G401.6 (cell line): ENCODE results near the gene ANKRD18B.
"Not testable (repeated sequence)": the region's sequence is repeated elsewhere in the genome, so short reads cannot be mapped to it uniquely, and the experiment has no call there.

Experiments
- FAIRE-seq: peaks from 2 replicates; lab custom pipeline; 2012; peaks lifted over from hg19 to GRCh38; lab: Jason Lieb, UNC

The ANKRD18B gene

DNA sequence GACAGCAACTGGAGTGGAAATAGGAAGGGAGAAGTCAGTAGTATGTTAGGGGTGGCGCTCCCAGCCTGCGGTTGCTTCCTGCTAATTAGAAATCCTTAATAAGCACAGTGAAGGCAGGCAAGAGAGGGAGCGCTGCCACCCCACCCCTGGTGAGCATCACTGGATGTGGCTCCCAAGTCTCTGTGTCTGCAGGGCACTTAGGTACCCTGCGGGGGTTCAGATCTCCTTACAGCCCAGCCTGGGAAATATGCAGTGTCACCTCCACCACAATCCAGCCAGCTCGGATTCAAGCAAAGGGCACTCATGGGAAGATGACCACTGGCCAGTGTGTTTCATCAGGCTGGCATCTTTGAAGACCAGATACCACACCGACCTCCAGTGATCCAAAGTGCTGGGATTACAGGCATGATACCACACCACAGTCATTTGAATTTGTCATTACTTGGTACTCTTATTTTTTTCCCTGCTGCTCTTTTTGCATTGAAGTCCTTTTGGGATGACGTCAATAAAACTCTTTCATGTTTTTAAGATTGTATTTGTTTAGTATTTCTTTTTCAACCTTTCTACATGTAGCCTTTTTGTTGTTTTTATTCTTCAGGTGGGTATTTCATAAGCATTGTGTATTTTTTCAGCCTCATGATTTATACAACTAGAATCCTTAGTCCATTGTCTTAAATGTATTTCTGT lies 90.1 kb downstream of the ANKRD18B start:
- FAIRE-seq = no peak

DNA sequence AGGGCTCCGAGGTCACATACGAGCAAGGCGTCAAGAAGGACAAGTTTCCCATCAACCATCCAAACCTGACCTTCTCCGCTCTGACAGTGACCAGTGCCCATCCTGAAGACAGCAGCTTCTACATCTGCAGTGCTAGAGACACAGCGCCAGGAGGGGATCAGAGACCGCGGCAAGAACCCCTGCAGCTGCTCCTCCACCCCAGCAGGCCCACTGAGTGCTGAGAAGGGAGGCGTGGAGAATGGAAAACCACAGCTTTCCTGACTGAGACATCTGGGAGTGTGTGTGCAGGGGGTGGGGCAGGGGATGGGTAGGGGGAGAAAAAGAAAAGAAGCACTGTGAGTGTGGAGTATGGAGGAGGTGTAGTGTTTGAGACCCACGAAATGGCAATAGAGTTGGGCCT lies 94.3 kb downstream of the ANKRD18B start:
- FAIRE-seq = not testable (repeated sequence)

DNA sequence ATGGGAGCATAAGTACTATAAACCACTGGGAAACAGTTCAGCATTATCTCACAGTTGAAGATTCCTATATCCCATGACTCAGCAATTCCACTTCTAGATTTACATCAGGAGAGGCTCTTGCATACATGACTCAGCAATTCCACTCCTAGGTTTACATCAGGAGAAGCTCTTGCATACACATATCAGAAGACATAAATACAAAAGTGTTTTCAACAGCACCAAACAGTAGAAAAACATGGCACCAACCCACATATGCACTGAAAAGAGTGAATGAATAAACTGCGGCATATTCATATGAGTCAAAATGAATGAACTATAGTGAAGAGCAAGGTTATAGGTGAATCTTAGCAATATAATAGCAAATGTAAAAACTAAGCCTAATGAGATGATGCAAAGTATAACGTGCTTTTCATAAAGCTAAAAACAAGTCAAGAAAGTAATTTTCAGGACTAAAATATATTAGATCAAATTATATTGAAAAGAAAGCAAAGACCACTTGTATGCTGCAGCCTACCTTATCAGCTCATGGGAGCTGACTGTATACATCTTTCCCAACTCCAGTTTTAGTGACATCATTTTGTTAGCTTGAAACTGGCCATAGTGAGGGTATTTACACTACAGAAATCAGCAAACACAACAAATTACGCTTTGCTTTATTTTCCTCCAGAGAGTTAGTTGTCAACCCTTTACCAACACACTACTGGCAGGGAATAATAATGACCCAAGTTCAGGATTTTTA lies 95.8 kb downstream of the ANKRD18B start:
- FAIRE-seq = no peak

DNA sequence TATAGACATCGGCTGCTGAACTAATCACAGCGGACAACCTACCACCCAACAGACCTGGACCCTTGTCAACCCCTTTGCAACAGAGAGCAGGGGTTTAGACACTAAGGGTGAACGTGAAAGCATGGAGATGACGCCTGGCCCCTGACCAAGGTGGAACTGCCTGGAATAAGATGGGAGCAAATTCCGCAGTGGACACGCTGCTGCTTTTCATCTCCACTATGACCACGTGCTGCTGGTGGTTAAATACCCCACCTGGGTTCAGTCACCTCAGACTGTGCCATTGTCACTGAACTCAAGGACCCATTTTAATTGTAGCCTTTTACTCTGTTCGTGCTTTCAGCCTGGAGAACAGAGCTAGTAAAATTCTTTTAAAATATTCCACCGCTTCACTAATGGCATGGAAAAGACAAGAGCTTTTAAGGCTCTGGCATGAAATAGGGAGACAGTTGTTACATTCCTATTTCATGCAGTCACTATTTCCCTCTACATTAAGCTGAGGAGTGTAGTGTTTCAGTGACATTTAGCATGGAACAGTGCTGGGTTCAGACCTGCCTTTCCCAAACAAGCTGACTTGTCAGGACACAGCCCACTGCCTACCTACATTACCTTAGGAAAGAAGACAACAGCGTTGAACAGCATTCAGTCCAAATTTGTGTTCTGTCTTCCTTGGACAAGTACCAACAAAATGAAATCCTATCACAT lies 96.8 kb downstream of the ANKRD18B start:
- no peak for FAIRE-seq
